ENCODE data around the gene PEAK1.
"Not testable (repeated sequence)": the region's sequence is repeated elsewhere in the genome, so short reads cannot be mapped to it uniquely, and the experiment has no call there.

Gene PEAK1

GRCh38 chr15:77425104-77425503 is 5.2 kb upstream of the PEAK1 start:
- no peak for DNase-seq

- DNase-seq: peak; percentile 46
Measured at GRCh38 chr15:77421370-77421700, 1.4 kb upstream of the PEAK1 start.

- DNase-seq: peak; percentile 69
Measured at GRCh38 chr15:77420610-77421369, 886 bp upstream of the PEAK1 start, which contains the start of gene HMG20A. TSS of gene HMG20A (plus strand) at chr15:77420888. CDS start at chr15:77458408, 37,520 bp downstream.

- DNase-seq: peak; percentile 63
Measured at GRCh38 chr15:77418966-77419835, 703 bp downstream of the PEAK1 start.

- DNase-seq: no peak
Measured at GRCh38 chr15:77418391-77418965, 1.4 kb downstream of the PEAK1 start.

- no peak for DNase-seq
Measured at GRCh38 chr15:77417602-77418001, 2.3 kb downstream of the PEAK1 start.

- peak; percentile 64 for DNase-seq
Measured at GRCh38 chr15:77416954-77417353, 3.0 kb downstream of the PEAK1 start.

- DNase-seq: no peak
Measured at GRCh38 chr15:77416148-77416455, 3.8 kb downstream of the PEAK1 start.

- DNase-seq: no peak
Measured at GRCh38 chr15:77415450-77416147, 4.3 kb downstream of the PEAK1 start.

- no peak for DNase-seq
Measured at GRCh38 chr15:77414789-77415442, 5.0 kb downstream of the PEAK1 start.

GRCh38 chr15:77413699-77414349 is 6.1 kb downstream of the PEAK1 start:
- no peak for DNase-seq

GRCh38 chr15:77412972-77413698 is 6.8 kb downstream of the PEAK1 start:
- DNase-seq: no peak

GRCh38 chr15:77411619-77411976 is 8.3 kb downstream of the PEAK1 start:
- DNase-seq: no peak

GRCh38 chr15:77410701-77411618 is 8.9 kb downstream of the PEAK1 start:
- no peak for DNase-seq

- not testable (repeated sequence) for DNase-seq
Measured at GRCh38 chr15:77410157-77410500, 9.8 kb downstream of the PEAK1 start.

- no peak for DNase-seq
Measured at GRCh38 chr15:77409259-77410156, 10.4 kb downstream of the PEAK1 start.

GRCh38 chr15:77406846-77407245 is 13.1 kb downstream of the PEAK1 start:
- DNase-seq: no peak

- not testable (repeated sequence) for DNase-seq
Measured at GRCh38 chr15:77406173-77406759, 13.6 kb downstream of the PEAK1 start.
